ENCODE data around the gene CD93.

DNA sequence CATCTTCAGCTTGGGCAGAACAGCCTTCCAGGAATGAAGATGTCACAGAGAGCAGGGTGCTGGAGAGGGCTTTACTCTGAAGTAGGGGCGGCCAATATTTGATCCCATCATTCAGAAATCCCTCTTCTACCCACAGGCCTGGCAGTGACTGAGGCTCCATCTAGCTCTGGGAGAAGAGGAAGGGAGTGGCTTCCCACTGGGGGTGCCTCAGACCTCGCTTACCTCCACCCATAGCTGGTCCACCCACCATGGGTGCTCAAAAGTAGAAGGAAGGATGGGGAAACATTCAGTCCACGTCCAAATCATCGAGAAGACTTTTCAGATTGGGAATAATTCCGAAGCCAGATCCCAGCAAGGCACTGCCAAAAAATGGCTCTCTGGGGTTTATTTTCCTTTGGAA is 24.9 kb downstream of the CD93 start:
- TF ChIP-seq, protein P1, sequence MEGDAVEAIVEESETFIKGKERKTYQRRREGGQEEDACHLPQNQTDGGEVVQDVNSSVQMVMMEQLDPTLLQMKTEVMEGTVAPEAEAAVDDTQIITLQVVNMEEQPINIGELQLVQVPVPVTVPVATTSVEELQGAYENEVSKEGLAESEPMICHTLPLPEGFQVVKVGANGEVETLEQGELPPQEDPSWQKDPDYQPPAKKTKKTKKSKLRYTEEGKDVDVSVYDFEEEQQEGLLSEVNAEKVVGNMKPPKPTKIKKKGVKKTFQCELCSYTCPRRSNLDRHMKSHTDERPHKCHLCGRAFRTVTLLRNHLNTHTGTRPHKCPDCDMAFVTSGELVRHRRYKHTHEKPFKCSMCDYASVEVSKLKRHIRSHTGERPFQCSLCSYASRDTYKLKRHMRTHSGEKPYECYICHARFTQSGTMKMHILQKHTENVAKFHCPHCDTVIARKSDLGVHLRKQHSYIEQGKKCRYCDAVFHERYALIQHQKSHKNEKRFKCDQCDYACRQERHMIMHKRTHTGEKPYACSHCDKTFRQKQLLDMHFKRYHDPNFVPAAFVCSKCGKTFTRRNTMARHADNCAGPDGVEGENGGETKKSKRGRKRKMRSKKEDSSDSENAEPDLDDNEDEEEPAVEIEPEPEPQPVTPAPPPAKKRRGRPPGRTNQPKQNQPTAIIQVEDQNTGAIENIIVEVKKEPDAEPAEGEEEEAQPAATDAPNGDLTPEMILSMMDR (IDR thresholded peaks at IDR 0.05; ENCODE audit: insufficient read depth, low read depth, low read length), result no peak
- TF ChIP-seq EZH2 (IDR thresholded peaks at IDR 0.05; ENCODE audit: insufficient read depth, low read length), result no peak

Measured in astrocyte (in vitro differentiated cells and primary cell).